Activated naive CD4-positive, alpha-beta T cell treated with anti-CD3 and anti-CD28 coated beads, Interleukin-2, amount 50 U/mL, for 24 hours (primary cell): ENCODE measurements around the gene SMAGP.
"Not testable (repeated sequence)": the region's sequence is repeated elsewhere in the genome, so short reads cannot be mapped to it uniquely, and the experiment has no call there.

Source experiments
- H3K27ac Mint-ChIP-seq: one replicate; pipeline ENCODE4 v1.8.0; 2021; ENCODE audit warnings: mild to moderate bottlenecking, mixed read lengths
- H3K27me3 Mint-ChIP-seq: one replicate; pipeline ENCODE4 v1.8.0; 2021; ENCODE audit warnings: mixed read lengths
- H3K36me3 Mint-ChIP-seq: one replicate; pipeline ENCODE4 v1.8.0; 2021; ENCODE audit warnings: mixed read lengths
- H3K4me1 Mint-ChIP-seq: one replicate; pipeline ENCODE4 v1.8.0; 2021; ENCODE audit warnings: mixed read lengths
- H3K4me3 Mint-ChIP-seq: one replicate; pipeline ENCODE4 v1.8.0; 2021; ENCODE audit warnings: mild to moderate bottlenecking, mixed read lengths
- H3K9me3 Mint-ChIP-seq: one replicate; pipeline ENCODE4 v1.8.0; 2021; ENCODE audit warnings: mixed read lengths

SMAGP gene

DNA sequence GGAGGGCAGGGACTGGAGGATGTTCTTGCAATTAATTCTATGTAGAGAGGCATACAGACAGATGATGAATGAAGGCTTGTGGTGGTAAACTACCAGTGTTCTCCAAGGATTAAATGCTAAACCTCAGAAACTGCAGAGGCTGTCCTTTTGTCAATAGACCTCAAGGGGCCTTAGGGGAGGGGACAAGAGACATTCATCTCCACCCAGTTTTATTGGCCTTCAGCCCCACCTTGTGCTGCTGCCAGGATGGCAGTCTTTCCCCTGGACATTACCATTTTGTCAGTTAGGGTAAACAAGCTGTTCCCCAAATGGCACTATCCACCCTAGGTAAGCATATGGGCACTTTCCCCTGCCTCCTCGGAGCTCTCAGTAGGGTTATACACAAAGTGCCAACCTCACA, 4.9 kb upstream of the SMAGP start:
- Mint-ChIP-seq H3K4me1 (peaks cover 10% of the 10 kb centered on the region), H3K36me3 (no peaks in the 10 kb centered on the region), H3K27ac (no peak overlapping the region), H3K4me3 (no peak overlapping the region), H3K27me3 (no peaks in the 10 kb centered on the region), H3K9me3 (no peaks in the 10 kb centered on the region)

DNA sequence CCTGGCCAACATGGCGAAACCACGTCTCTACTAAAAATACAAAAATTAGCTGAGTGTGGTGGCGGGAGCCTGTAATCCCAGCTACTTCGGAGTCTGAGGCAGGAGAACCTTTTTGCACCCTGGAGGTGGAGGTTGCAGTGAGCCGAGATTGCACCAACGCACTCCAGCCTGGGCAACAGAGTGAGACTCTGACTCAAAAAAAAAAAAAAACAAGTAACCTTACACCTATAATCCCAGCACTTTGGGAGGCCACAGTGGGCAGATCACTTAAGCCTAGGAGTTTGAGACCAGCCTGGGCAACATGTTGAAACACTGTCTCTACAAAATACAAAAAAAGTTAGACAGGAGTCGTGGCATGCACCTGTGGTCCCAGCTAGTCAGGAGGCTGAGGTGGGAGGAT, 2.6 kb upstream of the SMAGP start:
- H3K4me3 Mint-ChIP-seq, H3K27ac Mint-ChIP-seq, H3K36me3 Mint-ChIP-seq, H3K9me3 Mint-ChIP-seq, H3K27me3 Mint-ChIP-seq: not testable (repeated sequence)
- peaks cover 22% of the 10 kb centered on the region for H3K4me1 Mint-ChIP-seq

DNA sequence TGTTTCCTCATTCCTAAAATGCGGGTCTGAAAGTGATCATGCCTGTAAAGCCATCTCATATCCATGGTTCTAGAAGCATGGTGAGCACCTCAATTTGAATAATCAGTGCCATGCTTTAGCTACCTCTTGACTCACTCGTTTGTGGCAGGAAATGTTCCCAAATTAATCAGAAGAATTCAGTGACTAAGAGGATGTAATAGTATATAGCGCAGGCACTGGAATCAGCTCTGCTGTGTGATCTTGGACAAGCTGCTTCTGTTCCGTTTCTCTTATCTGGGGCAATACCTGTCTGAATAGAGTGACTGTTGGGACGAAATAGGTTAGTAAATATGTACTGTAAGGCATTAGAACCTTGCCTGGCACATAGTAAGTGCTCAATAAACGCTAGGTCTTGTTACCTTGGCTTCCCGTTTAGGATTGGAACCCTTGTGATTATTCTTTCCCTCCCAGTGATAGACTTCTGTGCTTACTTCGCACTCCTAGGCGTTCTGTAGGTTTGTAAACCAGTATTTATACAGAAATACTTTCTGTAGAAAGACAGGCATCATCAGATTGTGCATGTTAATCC, 820 bp upstream of the SMAGP start:
- Mint-ChIP-seq H3K4me1 (peaks cover 22% of the 10 kb centered on the region), H3K9me3 (no peaks in the 10 kb centered on the region), H3K4me3 (peak overlapping the region; percentile 89), H3K27ac (peak overlapping the region; percentile 51), H3K36me3 (no peaks in the 10 kb centered on the region), H3K27me3 (no peaks in the 10 kb centered on the region)

DNA sequence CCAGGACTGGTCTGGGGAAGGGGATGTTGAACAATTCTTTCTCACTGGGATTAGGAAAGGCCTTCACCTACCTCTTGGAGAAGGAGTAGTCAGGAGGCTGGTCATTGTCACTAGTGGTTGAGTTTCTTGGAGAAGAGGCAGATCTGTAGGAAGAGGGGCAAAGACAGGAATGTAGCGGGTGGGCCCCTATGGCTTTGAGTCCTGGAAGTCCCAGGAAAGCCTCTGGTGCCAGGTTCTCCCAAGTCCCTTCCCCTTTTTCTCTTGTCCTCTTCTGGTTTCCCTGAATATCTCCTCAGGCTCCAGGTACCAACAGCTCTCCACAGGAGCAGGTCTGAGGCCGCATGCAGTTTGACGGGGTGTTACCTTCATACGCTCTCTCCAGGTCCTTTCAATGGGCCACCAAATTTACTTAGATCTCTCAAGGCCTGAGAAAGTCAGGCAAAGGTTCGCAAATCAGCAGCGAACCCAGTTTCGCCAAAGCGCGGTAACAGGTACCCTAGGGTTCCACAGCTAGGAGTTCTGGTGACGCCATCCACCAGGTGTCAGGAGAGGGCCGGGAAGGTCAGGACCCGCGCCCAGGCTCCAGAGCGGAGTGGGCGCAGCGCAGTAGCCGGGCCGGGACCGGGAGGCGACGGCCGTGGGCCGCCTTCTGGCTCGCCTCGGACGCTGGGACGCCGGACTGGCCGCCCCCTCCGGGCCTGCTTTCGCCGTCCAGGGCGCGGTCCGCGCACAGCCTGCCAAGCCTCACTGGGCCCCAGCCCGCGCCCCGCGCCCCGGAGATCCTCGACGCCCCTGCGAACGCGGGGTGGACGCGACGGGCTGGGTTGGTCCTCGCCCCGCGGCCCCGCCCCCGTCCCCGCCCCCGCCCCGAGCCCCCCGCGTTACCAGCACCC, 795 bp downstream of the SMAGP start:
- peaks cover 31% of the 10 kb centered on the region for H3K4me1 Mint-ChIP-seq
- H3K36me3 Mint-ChIP-seq, result peaks cover 2% of the 10 kb centered on the region
- peak overlapping the region; percentile 53 for H3K27ac Mint-ChIP-seq
- no peaks in the 10 kb centered on the region for H3K27me3 Mint-ChIP-seq
- peak overlapping the region; percentile 86 for H3K4me3 Mint-ChIP-seq
- H3K9me3 Mint-ChIP-seq, result no peaks in the 10 kb centered on the region

DNA sequence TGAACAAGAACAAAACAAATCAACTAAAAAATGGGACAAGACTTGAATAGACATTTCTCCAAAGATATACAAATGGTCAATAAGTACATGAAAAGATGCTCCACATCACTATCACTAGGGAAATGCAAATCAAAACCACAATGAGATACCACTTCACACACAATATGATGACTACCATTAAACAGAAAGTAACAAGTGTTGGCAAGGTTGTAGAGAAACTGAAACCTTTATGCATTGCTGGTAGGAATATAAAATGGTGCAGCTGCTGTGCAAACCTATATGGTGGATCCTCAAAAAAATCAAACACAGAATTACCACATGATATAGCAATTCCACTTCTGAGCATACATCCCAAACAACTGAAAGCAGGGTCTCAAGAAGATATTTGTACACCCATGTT, 5.2 kb downstream of the SMAGP start:
- no peak overlapping the region for H3K4me3 Mint-ChIP-seq

DNA sequence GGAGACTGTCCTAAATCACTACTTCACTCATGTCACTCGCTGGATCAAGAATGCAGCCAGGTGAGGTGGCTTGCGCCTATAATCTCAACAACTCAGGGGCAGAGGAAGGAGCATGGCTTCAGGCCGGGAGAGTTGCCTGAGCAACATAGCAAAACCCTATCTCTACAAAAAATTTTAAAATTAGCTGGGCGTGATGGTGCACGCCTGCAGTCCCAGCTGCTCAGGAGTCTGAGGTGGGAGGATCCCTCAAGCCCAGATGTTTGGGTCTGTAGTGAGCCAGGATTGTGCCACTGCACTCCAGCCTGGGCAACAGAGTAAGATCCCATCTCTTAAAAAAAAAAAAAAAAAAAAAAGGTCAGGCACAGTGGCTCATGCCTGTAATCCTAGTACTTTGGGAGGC, 5.9 kb downstream of the SMAGP start:
- H3K4me3 Mint-ChIP-seq, result no peak overlapping the region
- H3K4me1 Mint-ChIP-seq, result peaks cover 29% of the 10 kb centered on the region
- no peak overlapping the region for H3K27ac Mint-ChIP-seq

More for the DNA sequence above, 5.2 kb downstream of the SMAGP start:
- peaks cover 32% of the 10 kb centered on the region for H3K4me1 Mint-ChIP-seq
- H3K9me3 Mint-ChIP-seq, result no peaks in the 10 kb centered on the region
- H3K27me3 Mint-ChIP-seq, result no peaks in the 10 kb centered on the region
- H3K27ac Mint-ChIP-seq, result no peak overlapping the region
- H3K36me3 Mint-ChIP-seq, result peaks cover 4% of the 10 kb centered on the region

DNA sequence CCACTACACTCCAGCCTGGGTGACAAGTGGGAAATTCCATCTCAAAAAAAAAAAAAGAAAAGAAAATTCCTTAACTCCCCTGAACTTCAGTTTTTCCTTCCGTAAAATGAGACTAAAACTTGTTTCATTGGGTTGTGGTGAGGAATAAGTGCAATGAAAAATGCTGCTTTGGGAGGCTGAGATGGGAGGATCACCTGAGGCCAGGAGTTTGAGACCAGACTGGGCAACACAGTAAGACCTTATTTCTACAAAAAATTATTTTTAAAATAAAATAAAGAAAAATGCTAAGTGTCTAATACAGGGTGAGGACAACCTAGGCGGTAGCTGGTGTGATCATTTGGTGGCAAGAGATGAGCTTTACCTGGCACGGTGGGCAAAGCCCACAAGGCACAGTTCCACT, 6.9 kb downstream of the SMAGP start:
- Mint-ChIP-seq H3K4me1 (peaks cover 19% of the 10 kb centered on the region), H3K36me3 (peaks cover 4% of the 10 kb centered on the region), H3K4me3 (no peak overlapping the region), H3K27me3 (no peaks in the 10 kb centered on the region), H3K9me3 (no peaks in the 10 kb centered on the region), H3K27ac (no peak overlapping the region)

More for the DNA sequence above, 5.9 kb downstream of the SMAGP start:
- H3K36me3 Mint-ChIP-seq, result peaks cover 4% of the 10 kb centered on the region
- no peaks in the 10 kb centered on the region for H3K27me3 Mint-ChIP-seq
- H3K9me3 Mint-ChIP-seq, result no peaks in the 10 kb centered on the region

DNA sequence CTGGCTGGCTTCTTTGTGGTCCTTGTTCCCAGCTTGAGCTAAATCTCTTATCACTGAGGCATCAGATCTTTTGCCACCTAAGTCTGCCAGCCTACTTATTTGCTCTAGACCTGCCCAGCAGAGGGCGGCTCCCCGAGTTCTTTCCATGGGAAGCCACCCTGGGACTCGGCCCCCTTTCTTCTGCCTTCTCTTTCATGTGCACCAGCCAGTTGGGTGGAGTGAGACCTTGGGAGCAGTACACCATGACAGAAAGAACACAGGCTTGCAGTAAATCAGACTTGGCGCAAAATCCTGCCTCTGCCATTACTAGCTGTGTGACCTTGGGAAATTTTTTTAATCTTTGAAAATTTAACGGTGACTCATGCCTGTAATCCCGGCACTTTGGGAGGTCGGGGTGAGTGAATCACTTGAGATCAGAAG, 7.4 kb downstream of the SMAGP start:
- Mint-ChIP-seq H3K4me3 (no peak overlapping the region), H3K9me3 (no peaks in the 10 kb centered on the region), H3K4me1 (peaks cover 19% of the 10 kb centered on the region), H3K27me3 (no peaks in the 10 kb centered on the region), H3K27ac (no peak overlapping the region), H3K36me3 (peaks cover 4% of the 10 kb centered on the region)

DNA sequence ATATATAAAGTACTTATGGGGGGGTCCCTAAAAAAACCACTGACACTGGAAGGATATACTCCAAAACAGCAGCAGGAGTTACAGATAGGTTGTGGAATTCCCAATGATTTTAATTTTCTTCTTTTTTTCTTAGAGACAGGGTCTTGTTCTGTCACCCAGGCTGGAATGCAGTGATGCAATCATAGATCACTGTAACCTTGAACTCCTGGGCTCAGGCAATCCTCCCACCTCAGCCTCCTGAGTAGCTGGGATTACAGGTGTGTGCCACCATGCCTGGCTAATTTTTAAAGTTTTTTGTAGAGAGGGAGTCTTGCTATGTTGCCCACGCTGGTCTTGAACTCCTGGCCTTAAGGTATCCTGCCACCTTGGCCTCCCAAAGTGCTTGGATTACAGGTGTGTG, 10.6 kb downstream of the SMAGP start:
- not testable (repeated sequence) for H3K27ac Mint-ChIP-seq

DNA sequence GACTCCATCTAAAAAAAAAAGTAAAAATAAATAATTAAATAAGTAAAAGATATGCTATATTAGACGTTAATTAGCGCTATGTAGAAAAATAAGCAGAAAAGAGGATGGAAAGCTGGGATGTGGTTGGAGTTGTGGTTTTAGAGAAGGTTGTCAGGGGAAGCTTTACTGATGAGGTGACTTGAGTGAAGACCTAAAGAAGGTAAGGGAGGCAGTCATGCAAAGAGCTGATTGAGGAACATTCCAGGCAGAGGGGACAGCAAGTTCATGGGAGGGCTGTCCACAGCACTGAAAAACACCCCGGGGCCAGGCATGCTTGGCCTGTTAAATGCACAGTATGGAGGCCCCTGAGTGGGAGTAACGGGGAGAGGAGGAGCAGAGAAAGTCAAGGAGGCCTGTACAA, 15.7 kb downstream of the SMAGP start:
- H3K27ac Mint-ChIP-seq, result no peak overlapping the region
- H3K4me3 Mint-ChIP-seq, result no peak overlapping the region
- H3K36me3 Mint-ChIP-seq, result peaks cover 2% of the 10 kb centered on the region
- H3K4me1 Mint-ChIP-seq, result peaks cover 10% of the 10 kb centered on the region
- no peaks in the 10 kb centered on the region for H3K27me3 Mint-ChIP-seq
- H3K9me3 Mint-ChIP-seq, result no peaks in the 10 kb centered on the region

More for the DNA sequence above, 10.6 kb downstream of the SMAGP start:
- not testable (repeated sequence) for H3K27me3 Mint-ChIP-seq, H3K9me3 Mint-ChIP-seq, H3K36me3 Mint-ChIP-seq, H3K4me3 Mint-ChIP-seq
- peaks cover 13% of the 10 kb centered on the region for H3K4me1 Mint-ChIP-seq

DNA sequence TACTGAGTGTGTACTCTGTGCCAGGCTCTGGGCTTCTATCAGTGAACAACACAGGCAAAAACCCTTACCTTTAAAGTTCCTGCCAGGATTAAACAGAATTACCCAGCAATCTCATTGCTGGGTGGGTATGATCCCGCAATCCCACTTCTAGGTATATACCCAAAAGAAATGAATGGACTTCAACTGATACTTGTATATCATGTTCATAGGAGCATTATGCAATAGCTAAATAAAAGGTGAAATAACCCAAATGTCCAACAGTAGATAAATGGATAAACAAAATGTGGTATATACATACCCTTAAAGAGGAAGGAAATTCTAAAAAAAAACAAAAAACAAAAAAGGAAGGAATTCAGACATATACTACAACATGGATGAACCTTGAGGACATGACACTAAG, 16.9 kb downstream of the SMAGP start:
- H3K4me1 Mint-ChIP-seq, result peaks cover 13% of the 10 kb centered on the region
- H3K9me3 Mint-ChIP-seq, result no peaks in the 10 kb centered on the region
- no peak overlapping the region for H3K27ac Mint-ChIP-seq

DNA sequence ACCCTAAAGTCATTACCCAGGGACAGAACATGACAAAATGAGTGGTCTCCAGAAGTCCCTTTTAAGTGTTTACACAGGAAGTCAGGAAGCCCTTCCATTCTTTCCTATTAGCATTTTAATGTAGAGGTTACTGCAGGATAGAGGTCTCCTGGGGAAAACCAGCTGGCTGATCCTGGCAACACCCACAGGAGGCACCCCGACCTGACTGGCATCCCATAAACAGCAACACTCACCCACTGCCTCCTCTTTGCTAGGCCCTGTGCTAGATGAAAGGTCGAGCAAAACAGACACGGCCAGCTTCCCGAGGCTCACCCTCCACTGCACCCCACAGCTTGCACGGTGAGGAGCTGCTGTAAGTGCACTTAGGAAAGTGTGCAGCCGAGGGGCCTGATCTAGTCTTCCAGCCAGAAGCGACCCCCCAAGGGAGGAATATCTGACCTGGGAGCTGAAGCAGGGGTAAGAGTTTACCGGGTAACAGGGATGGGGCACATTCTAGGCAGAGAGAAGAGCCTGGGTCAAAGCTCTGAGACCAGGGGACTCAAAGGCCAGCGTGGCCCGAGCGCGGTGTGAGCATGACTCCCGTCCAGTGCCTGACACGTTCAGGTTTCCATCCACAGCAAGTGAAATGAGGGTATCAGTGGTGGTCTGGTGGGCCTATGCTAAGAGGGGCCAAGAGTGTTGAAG, 22.6 kb downstream of the SMAGP start:
- Mint-ChIP-seq H3K27ac (peak overlapping the region; percentile 35), H3K27me3 (no peaks in the 10 kb centered on the region), H3K4me1 (peaks cover 58% of the 10 kb centered on the region), H3K9me3 (no peaks in the 10 kb centered on the region), H3K36me3 (peaks cover 15% of the 10 kb centered on the region), H3K4me3 (peak overlapping the region; percentile 36)

More for the DNA sequence above, 16.9 kb downstream of the SMAGP start:
- Mint-ChIP-seq H3K4me3 (no peak overlapping the region), H3K27me3 (no peaks in the 10 kb centered on the region), H3K36me3 (peaks cover 3% of the 10 kb centered on the region)

DNA sequence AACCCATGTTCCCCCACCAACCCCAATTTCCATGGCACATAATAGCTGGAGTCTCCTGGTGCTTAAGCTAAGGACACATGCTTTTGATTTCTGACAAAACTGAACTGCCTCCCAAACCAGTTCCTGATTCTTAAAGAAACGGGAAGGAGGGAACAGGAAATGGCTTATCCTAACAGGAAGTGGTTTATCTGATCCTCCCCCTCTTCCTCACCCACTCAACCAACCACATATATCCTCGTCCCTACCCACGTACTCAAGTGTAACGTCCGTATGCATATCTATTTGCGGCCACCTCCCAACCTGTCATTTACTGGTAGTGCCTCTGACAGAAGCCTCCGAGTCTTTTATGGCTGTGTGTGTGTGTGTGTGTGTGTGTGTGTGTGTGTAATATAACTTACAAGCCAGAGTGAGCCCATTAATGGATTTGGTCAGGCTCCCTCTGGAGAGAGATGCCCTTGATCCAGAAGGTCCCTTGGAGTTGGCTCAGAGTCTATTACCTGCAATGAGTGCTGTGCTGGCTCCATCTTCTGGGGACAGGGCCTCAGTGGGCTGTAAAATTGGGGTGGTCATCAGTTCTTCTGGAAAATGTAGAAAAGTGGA, 23.9 kb downstream of the SMAGP start:
- H3K4me1 Mint-ChIP-seq, result peaks cover 70% of the 10 kb centered on the region
- H3K4me3 Mint-ChIP-seq, result peak overlapping the region; percentile 24
- H3K27ac Mint-ChIP-seq, result peak overlapping the region; percentile 87
- no peaks in the 10 kb centered on the region for H3K9me3 Mint-ChIP-seq
- no peaks in the 10 kb centered on the region for H3K27me3 Mint-ChIP-seq
- H3K36me3 Mint-ChIP-seq, result peaks cover 16% of the 10 kb centered on the region

DNA sequence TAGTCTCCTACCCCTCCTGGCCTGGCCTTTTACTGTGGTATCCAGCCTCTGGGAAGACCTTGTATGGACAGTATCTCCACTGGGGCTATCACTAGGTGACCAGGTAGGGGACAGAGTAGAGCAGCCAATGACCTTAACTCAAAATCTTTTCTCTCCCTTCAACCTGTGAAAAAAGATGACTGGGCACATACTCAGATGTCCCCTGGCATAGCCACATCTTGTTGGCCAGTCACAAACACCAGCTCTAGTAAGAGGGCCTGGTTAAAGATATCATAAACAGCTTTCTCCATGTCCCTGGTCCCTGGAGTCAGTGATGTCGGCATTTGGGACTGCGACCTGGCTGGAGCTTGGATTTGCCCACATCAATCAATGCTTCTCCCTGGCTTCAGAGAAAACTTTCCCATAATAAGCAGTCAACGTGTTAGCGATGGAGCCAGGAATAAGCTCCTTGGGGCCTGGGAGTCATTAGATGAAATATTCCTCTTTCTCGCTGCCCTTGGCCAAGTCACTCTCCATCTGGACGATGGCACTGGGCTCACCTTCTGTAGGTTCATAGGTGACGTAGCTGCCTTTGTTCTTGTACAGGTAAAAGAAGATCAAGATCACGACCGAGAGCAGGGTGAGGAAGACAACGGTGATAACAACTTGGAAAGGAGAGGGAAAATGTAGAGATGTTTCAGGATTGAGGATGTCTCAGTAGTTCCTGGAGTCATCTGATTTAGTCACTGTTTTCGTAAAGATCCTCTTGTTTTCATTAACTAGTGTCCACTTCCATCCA, 24.6 kb downstream of the SMAGP start:
- H3K4me3 Mint-ChIP-seq, result peak overlapping the region; percentile 24
- H3K4me1 Mint-ChIP-seq, result peaks cover 74% of the 10 kb centered on the region
- peak overlapping the region; percentile 87 for H3K27ac Mint-ChIP-seq
- peaks cover 16% of the 10 kb centered on the region for H3K36me3 Mint-ChIP-seq
- no peaks in the 10 kb centered on the region for H3K9me3 Mint-ChIP-seq
- H3K27me3 Mint-ChIP-seq, result no peaks in the 10 kb centered on the region

DNA sequence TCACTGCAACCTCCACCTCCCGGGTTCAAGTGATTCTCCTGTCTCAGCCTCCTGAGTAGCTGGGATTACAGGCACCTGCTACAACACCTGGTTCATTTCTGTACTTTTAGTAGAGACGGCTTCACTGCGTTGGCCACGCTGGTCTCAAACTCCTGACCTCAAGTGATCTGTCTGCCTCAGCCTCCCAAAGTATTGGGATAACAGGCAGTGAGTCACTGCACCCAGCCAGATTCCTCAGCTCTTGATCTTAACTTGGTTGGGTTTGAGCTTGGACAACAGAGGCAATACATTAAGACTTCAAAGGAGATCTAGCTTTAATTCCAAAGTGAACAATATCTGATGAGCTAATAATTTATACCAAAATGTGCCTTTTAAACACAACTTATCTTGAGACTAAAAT, 25.9 kb downstream of the SMAGP start:
- no peaks in the 10 kb centered on the region for H3K9me3 Mint-ChIP-seq
- no peak overlapping the region for H3K27ac Mint-ChIP-seq
- peaks cover 17% of the 10 kb centered on the region for H3K36me3 Mint-ChIP-seq

More for the DNA sequence above, 25.9 kb downstream of the SMAGP start:
- H3K27me3 Mint-ChIP-seq, result no peaks in the 10 kb centered on the region
- H3K4me1 Mint-ChIP-seq, result peaks cover 81% of the 10 kb centered on the region
- no peak overlapping the region for H3K4me3 Mint-ChIP-seq
